HG03565 (cell line): ENCODE data around the gene FRYL.
"Not testable (repeated sequence)": the region's sequence is repeated elsewhere in the genome, so short reads cannot be mapped to it uniquely, and the experiment has no call there.

Experiments
- ATAC-seq: cut with Tn5 transposase; IDR thresholded peaks from one replicate; pipeline ENCODE4 v1.9.1; 2021; ENCODE audit warnings: mild to moderate bottlenecking, moderate library complexity; ENCODE audit not compliant: unreplicated experiment

Gene FRYL

DNA sequence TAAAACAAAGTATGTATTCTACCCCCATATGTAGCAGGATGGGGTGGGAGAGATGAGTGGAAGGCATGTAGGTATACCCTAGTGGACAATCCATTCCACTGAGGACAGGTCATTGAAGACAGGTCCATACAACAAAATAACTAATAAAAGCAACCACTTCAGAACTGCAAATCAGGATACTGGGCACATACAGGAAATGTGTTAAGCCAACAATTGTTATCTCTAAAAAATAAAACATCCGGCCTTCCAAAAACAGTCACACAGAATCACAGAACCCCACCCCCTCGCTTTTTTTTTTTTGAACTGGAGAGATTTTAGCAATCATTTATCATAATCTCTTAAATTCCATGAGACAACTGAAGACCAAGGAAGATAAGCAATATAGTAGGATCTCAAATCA is 112.9 kb downstream of the FRYL start:
- no peak for ATAC-seq

DNA sequence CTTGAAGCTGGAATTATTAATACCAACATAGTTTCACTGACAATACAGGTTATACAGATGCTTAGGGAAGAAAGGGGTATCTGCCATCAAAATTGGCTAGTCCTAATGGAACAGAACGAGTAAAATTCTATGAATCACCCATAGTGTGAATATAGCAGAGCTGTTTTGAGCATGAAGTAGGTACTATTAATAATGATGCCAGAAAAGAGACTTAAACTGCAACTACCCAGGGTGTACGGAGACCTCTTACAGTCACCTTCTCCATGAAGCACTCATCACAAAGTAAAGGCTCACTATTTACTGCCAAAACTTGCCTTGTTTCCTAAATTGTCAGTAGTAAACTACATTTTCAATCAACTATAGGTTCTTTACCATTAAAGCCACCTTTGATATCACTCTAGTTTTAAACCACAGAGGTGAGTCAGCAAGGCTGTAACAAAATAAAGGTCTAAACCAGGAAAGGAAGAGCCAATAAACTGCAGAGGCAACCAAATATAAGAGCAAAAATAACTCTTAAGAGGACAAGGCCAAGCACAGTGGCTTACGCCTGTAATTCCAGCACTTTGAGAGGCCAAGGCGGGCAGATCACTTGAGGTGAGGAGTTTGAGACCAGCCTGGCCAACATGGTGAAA is 114.4 kb downstream of the FRYL start:
- no peak for ATAC-seq

DNA sequence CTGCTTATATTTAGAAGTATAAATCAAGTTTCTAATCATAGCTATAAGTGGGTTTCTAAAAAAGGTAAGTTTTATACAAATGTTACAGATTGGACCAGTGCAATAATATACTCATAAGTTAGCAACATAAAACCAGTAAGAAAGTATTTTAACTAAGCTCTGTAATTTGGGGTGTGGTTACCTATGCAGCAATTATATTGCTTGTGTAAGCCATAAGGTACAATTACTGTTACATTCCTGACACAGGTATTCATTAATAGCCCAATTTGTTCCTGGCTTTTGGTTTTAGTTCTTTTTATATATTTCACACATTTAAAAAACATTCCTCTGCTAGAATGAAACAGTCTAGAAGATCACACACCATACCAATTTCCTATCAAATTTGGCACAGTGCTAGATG is 115.1 kb downstream of the FRYL start:
- no peak for ATAC-seq

DNA sequence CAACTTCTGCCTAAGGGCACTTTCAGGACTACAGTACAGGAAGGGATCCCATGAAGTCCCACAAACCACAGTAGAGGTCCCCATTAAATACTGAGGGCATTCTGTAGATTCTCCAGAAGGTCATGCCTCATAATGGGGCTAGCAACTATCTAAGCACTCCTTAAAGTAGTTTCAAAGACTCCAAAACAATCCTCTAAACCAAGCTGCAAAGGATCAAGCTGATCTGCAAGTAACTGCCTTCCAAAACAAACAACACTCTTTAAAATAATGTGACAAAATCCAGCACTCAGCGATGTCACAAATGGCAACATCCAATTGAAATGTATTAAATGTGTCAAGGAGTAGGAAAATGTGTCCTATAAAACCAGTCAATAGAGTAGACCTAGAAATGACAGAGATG is 118.7 kb downstream of the FRYL start:
- no peak for ATAC-seq

- ATAC-seq: no peak
These were observed 119.7 kb downstream of the FRYL start for GRCh38 chr4:48660347-48660746.

DNA sequence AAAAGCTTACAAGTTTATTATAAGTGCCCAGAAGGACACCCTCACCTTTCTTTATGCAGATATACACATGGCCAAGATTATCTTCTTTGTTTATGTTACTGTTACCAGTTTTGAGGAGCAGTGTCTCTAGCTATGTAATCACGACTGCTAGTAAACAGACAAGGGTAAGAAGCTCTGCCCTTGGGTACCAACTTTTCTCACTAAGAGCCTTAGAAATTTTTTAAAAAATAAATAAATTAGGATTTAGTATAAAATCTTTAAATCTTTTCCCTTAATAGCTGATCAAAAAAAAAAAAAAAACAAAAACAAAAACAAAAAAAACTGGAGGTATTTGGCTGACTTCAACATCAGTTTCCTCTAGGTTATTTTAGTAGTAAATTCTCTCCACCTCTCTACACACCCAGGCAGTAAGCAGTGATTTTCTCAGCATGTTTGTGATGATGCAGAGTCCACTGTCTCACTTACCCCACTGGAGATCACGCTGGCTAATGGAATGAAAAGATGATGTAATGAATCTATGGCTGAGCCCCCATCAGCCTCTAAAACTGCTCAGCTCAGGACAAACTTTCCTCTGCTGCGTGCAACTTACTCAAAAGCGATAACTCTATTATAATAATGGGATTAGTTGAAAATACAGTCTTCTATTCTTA is 125.9 kb downstream of the FRYL start:
- no peak for ATAC-seq

GRCh38 chr4:48653217-48654014 is 126.7 kb downstream of the FRYL start:
- no peak for ATAC-seq

DNA sequence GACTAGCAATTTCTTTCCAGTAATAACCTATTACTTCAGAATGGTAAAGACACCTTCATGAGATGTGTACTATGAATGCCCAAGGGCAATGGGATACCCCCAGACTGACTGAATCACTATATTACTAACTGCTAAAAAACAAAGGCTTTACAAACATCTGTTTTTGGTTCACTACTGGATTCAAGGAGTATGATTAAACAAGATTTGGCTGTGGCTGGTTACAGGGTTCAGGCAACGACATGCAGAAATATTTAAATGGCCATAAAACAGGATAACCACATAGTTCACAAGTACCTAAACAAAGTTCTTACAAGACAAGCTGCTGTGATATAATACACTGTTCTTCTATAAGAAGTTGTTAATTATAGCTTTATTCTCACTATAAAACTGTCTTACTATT is 128.2 kb downstream of the FRYL start:
- ATAC-seq: no peak

DNA sequence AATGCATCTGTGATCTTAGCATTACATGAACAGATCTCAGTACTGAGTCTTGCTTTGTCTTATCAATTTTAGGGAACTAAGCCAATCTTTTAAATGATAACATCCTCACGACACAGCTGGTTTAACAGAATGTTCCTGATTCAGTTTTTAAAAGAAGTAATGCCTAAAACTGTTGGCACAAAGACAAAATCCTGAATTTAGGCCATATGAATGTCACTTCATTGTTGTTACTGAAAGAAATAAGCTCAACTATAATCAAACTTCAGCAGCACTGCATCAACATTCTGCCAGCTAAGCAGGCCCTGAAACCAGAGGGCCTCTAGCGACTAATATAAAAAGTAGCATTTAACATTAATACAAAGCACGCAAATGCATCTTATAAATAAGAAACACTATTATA is 130.6 kb downstream of the FRYL start:
- ATAC-seq: no peak

DNA sequence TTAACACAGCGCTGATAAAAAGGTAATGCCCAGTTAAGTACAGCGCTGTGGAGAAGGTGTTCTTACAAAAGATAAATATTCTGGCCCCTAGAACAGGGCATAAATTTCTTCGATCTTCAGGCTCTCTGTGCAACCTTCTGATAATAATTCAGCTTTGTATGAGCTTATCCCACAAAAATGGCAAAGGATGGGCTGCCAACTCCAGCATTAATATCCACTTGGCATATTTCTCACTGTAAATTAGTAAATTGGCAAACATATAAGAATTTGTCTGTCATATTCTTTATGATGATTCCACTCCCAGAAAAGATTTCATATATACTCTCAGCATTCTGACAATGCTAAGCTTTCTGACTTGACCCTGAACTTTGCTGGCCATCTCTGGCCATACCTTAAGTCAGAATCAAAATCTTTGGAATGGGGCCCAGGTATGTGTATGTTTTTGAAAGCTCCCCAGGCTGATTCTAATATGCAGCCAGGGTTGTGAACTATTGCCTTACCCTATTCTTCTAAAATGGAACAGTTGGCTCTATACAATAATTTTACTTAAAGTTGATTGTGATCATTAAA is 134.8 kb downstream of the FRYL start:
- no peak for ATAC-seq

DNA sequence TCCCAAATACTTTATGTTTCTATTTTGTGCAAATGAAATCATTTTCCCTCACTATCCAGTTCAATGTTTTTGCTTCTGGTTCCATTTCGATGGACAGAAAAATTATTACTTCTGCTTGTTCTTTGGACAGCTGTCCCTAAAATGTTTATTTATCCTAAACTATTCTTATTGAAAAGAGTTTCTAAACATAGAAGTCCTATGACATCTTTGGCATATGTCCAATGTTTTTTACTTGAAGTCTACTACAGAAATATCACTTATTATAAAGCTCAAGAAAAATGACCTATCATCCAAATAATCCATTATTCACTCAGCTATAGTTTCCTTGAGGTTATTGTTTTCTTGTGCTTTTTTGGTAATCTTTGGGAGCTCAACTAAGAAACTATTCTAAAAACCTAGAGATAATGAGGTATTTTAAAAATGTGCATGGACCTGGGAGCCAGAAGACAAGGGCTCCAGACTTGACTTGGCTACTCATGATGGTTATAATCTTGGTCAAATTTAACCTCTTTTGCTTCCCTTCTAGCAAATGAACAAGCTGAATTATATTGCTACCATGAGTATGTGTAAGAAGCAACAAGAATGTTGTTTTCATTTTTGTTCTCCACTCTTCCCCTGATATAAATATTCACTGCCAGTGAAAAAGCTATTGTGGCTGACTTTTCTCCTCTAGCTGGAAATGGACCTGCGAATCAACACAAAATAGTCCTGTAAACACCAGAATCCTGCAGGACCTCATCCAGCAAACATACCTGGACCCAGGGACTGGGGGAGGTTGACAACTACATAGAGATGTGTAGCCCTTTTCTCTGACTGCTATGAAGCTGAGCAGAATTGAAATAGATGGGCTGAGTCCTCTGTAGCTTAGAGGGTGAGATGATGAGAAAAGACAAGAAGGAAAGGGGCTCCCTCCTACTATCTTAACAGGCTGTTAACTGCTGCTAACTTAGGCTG is 137.4 kb downstream of the FRYL start:
- no peak for ATAC-seq

GRCh38 chr4:48641401-48641800 is 138.7 kb downstream of the FRYL start:
- ATAC-seq: no peak

GRCh38 chr4:48640699-48641098 is 139.4 kb downstream of the FRYL start:
- ATAC-seq: no peak

DNA sequence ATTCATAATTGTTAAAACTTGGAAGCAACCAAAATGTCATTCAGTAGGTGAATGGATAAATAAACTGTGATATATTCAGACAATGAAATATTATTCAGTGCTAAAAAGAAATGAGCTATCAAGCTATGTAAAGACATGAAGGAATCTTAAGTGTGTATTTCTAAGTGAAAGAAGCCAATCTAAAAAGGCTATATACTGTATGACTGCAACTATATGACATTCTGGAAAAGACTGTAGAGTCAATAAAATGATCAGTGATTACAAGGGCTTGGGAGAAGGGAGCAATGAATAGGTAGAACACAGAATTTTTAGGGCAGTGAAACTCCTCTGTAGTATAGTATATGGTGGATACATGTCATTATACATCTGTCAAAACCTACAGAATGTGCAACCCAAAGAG is 139.9 kb downstream of the FRYL start:
- no peak for ATAC-seq

DNA sequence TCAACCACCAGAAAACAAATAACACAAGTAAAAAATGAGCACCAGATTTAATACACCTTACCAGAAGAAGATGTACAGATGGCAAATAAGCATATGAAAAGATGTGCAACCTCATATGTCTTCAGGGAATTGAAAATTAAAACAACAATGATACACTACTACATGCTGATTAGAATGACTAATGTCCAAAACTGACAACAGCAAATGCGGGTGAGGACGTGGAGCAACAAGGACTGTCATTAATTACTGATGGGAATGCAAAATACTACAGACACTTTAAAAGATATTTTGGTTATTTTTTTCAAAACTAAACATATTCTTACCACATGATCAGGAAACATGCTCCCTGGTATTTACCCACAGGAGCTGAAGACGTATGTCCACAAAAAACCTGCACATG is 140.3 kb downstream of the FRYL start:
- ATAC-seq: no peak

- ATAC-seq: not testable (repeated sequence)
These were observed 141.5 kb downstream of the FRYL start for GRCh38 chr4:48638586-48638985.

GRCh38 chr4:48636911-48637310 is 143.2 kb downstream of the FRYL start:
- no peak for ATAC-seq

- no peak for ATAC-seq
These were observed 144.1 kb downstream of the FRYL start for GRCh38 chr4:48635980-48636379.

DNA sequence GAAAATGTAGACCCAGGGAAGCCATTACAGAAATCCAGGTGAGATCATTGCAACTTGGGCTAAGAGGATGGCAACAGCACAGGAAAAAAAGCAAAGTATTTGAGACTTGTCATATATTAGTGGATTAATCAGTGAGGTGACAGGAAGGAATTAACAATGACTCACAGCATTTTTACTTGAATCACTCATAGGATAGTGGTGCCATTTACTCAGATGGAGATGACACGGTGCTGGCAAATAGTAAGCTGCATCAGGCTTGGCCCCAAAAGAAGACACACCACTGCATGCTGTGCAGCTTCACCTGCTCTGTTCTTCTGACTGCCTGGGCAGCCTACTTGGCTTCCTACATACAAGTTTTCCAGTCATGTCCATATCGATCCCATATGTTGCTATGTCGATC is 144.8 kb downstream of the FRYL start:
- peak; percentile 38 for ATAC-seq

- ATAC-seq: no peak
These were observed 145.3 kb downstream of the FRYL start for GRCh38 chr4:48634688-48635308.
